ENCODE data around the gene C5. TPM values are rescaled to one million over a fixed set of nuclear protein-coding genes. Genes with fewer than 3 reads are reported as not detected.
"Not testable (repeated sequence)": the region's sequence is repeated elsewhere in the genome, so short reads cannot be mapped to it uniquely, and the experiment has no call there.

C5 gene
- polyA plus RNA-seq, 3 donors from 2014 or later: 0.25 to 0.49 TPM; not detected in 1

DNA sequence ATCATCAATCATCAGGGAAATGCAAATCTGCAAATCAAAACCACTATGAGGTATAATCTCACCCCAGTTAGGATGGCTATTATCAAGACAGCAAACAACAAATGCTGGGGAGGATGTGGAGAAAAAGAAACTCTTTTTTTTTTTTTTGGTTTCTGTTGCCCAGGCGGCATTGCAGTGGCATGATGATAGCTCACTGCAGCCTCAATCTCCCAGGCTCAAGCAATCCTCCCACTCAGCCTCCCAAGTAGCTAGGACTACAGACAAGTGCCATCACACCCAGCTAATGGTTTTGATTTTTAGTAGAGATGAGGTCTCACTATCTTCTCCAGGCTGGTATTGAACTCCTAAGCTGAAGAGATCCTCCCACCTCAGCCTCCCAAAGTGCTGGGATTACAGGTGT lies 19.3 kb upstream of the C5 start:
- peaks cover 0 to 1% (median 0%) of the 10 kb centered on the region in 6 donors for H3K9me3 Mint-ChIP-seq
- H3K4me3 Mint-ChIP-seq: no peak overlapping the region
- H3K36me3 Mint-ChIP-seq: no peaks in the 10 kb centered on the region

DNA sequence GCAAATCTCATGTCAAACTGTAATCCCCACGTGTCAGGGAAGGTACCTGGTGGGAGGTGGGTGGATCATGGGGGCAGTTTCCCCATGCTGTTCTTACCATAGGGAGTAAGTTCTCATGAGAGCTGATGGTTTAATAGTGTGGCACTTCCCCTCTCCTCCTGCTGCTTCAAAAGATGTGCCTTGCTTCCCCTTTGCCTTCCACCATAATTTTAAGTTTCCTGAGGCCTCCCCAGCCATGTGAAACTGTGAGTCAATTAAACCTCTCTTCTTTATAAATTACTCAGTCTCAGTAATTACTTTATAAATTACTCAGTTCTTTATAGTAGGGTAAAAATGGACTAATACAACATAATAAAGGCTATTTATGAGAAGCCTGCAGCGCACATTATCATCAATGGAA lies 17.6 kb upstream of the C5 start:
- Mint-ChIP-seq H3K4me1 (peaks cover 10 to 11% of the 10 kb centered on the region in 2 donors), H3K27me3 (ENCODE audit: low read depth in 3 of 3) (peaks cover 0 to 7% (median 3%) of the 10 kb centered on the region in 3 donors), H3K9me3 (no peaks in the 10 kb centered on the region), H3K4me3 (no peak overlapping the region), H3K27ac (no peak overlapping the region), H3K36me3 (no peaks in the 10 kb centered on the region)
- DNase-seq: no peak

More for the DNA sequence above, 19.3 kb upstream of the C5 start:
- H3K4me1 Mint-ChIP-seq: peaks cover 24 to 27% of the 10 kb centered on the region in 2 donors
- H3K27me3 Mint-ChIP-seq (ENCODE audit: low read depth in 3 of 3): peaks cover 0 to 9% (median 0%) of the 10 kb centered on the region in 3 donors
- no peak overlapping the region for H3K27ac Mint-ChIP-seq
- no peak for DNase-seq

DNA sequence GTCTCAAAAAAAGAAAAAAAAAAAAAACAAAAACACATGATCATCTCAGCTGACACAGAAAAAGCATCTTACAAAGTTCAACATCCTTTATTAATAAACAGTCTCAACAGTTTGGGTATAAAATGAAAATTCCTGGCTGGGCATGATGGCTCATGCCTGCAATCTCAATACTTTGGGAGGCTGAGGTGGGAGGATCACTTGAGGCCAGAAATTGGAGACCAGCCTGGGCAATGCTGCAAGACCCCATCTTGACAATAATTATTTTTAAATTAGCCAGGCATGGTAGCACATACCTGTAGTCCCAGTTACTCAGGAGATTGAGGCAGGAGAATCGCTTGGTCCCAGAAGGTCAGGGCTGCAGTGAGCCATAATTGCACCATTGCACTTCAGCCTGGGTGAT lies 16.8 kb upstream of the C5 start:
- Mint-ChIP-seq H3K9me3 (no peaks in the 10 kb centered on the region), H3K27me3 (ENCODE audit: low read depth in 3 of 3) (peaks cover 0 to 7% (median 3%) of the 10 kb centered on the region in 3 donors), H3K27ac (no peak overlapping the region), H3K36me3 (no peaks in the 10 kb centered on the region), H3K4me1 (peaks cover 4 to 6% of the 10 kb centered on the region in 2 donors), H3K4me3 (no peak overlapping the region)
- no peak for DNase-seq

DNA sequence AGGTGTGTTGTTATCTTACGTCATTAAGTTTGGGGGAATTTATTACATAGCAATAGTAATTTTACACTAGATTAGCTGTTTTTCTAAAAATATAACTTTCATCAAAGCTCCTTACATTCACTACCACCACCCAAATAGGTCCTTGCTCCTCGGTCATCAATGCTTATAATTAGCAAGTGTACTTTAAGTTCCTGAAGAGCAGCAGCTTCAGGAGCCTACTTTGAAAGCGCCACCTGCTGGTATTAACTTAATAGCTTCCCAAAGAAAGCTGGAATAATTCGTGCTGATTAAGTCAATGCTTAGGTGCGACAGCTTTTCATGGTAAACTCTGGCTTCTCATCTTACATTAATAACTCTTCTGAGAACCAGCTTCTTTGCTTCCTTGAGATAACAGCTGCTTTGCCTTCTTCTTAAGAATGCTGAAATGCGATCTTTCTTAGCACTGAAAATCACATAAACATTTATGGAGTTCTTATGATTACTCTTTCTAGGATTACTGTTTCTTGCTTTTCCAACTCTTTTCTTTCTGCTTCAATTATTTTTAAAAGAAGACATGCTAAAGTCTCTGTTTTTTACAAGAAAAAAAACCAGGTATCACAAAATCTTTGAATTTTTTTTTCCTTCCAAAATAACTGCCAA lies 10.0 kb upstream of the C5 start:
- Mint-ChIP-seq H3K4me3 (no peak overlapping the region), H3K4me1 (no peaks in the 10 kb centered on the region), H3K27me3 (ENCODE audit: low read depth in 3 of 3) (peaks cover 0 to 3% (median 0%) of the 10 kb centered on the region in 3 donors), H3K27ac (no peak overlapping the region), H3K9me3 (no peaks in the 10 kb centered on the region), H3K36me3 (peaks cover 0 to 6% (median 0%) of the 10 kb centered on the region in 3 donors)
- peak; percentile 38 to 61 (median 49) for DNase-seq

DNA sequence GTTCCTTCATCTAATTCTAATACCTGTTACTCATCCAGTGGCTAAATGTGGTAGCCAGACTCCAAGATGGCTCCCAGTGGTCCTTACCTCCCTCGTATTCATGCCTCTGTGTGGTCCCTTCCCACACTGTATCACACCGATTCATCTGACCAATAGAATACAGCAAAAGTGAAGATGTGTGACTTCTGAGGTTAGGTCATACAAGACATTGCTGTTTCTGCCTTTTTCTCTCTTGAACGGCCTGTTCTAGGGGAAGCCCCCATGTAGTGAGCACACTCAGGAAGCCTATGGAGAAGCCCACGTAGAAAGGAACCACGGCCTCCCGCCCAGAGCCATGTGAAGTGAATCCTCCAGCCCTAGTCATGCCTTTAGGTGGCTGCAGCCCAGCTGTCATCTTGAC lies 9.4 kb upstream of the C5 start:
- DNase-seq: no peak
- no peaks in the 10 kb centered on the region for H3K9me3 Mint-ChIP-seq
- H3K27ac Mint-ChIP-seq: no peak overlapping the region
- no peak overlapping the region for H3K4me3 Mint-ChIP-seq
- peaks cover 0 to 3% (median 0%) of the 10 kb centered on the region in 3 donors for H3K27me3 Mint-ChIP-seq (ENCODE audit: low read depth in 3 of 3)
- no peaks in the 10 kb centered on the region for H3K4me1 Mint-ChIP-seq
- H3K36me3 Mint-ChIP-seq: peaks cover 0 to 6% (median 0%) of the 10 kb centered on the region in 3 donors

DNA sequence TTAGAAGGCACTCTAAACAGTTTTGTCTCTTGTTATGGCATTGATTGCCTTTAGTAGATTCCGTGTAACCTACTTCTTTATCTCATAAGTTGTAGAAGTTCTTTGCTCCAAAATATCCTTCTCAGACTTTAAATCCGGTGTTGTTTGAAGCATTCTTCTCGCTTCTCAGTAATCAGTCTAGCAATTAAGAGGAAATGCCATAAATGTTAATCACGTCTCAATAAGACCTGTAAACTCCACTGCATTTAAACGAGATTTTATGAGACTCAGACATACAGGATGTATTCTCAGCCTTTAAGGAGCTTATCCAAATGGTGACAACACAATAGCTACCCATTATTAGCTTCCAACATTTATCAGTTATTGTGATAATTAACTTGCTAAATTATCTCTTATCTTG lies 7.7 kb upstream of the C5 start:
- DNase-seq: no peak
- Mint-ChIP-seq H3K9me3 (no peaks in the 10 kb centered on the region), H3K27me3 (ENCODE audit: low read depth in 3 of 3) (peaks cover 0 to 1% (median 0%) of the 10 kb centered on the region in 3 donors), H3K4me3 (no peak overlapping the region), H3K4me1 (no peaks in the 10 kb centered on the region), H3K27ac (no peak overlapping the region), H3K36me3 (peaks cover 0 to 6% (median 0%) of the 10 kb centered on the region in 3 donors)

DNA sequence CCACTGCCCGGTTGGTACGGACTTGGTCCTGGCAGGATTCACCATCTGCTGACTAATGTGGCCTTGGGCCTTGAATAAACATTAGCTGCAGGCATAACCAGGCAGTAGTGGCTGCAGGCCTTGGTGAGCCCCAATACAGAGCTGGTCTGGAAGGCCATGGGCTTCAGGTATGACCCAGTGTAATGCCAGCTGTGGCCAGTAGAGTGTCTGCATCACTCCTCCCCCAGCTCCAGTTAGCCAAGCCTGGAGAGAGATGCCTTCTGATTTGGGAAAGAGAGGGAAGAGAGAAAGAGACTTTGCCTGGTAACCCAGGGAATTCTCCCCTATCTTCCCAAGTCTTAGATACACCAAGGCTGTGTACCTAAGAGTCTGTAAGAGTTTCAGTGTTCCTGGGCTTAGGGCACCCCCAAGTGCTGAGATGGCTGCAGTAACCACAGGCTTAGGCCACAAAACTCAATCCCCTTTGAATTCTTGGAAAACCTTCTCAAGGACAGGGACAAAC lies 5.6 kb upstream of the C5 start:
- Mint-ChIP-seq H3K9me3 (no peaks in the 10 kb centered on the region), H3K27ac (no peak overlapping the region), H3K27me3 (ENCODE audit: low read depth in 3 of 3) (peaks cover 0 to 1% (median 0%) of the 10 kb centered on the region in 3 donors), H3K4me1 (no peaks in the 10 kb centered on the region), H3K36me3 (peaks cover 0 to 6% (median 0%) of the 10 kb centered on the region in 3 donors), H3K4me3 (no peak overlapping the region)
- DNase-seq: no peak

DNA sequence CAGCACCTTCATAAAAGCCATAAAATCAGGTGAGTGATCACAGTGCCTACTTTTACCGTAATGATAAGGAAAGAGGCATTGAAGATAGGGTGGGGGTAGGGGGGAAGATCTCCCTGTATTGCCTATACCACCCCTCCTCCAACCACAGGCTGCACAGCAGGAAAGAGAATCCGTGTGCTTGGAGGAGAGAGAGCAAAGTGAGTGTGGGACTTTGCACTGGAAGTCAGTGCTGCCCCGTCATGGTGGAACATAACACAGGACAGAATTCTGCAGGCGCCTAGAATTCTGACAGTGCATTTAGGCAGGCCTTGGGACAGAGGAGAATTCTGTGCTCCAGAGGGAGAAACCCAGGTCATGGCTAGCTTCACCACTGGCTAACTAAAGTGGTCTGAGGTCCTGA lies 3.5 kb upstream of the C5 start:
- Mint-ChIP-seq H3K4me3 (no peak overlapping the region), H3K36me3 (peaks cover 0 to 6% (median 0%) of the 10 kb centered on the region in 3 donors), H3K27me3 (ENCODE audit: low read depth in 3 of 3) (peaks cover 0 to 1% (median 0%) of the 10 kb centered on the region in 3 donors), H3K27ac (no peak overlapping the region), H3K4me1 (no peaks in the 10 kb centered on the region), H3K9me3 (no peaks in the 10 kb centered on the region)
- no peak for DNase-seq

DNA sequence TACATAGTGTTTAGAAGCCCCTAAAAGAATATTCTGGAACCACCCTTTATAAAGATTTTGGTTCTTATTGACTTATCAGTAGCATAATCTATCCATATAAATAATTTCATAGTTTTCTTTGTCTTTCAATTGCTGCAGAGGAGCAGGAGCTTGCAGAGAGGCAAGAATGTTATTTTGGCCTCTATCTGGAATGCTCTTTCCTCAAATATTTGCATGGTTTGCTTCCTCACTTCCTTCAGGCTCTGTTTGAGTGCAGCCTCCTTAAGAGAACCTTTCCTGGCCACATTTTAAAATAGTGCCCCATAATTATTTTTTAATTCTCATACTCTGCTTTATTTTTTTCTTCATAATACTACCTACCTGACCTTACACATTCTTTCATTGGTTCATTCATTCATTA lies 1.5 kb downstream of the C5 start:
- no peak for DNase-seq
- no peak overlapping the region for H3K27ac Mint-ChIP-seq
- H3K27me3 Mint-ChIP-seq (ENCODE audit: low read depth in 3 of 3): peaks cover 0 to 1% (median 0%) of the 10 kb centered on the region in 3 donors
- H3K36me3 Mint-ChIP-seq: no peaks in the 10 kb centered on the region
- H3K4me3 Mint-ChIP-seq: no peak overlapping the region
- H3K9me3 Mint-ChIP-seq: no peaks in the 10 kb centered on the region
- no peaks in the 10 kb centered on the region for H3K4me1 Mint-ChIP-seq

DNA sequence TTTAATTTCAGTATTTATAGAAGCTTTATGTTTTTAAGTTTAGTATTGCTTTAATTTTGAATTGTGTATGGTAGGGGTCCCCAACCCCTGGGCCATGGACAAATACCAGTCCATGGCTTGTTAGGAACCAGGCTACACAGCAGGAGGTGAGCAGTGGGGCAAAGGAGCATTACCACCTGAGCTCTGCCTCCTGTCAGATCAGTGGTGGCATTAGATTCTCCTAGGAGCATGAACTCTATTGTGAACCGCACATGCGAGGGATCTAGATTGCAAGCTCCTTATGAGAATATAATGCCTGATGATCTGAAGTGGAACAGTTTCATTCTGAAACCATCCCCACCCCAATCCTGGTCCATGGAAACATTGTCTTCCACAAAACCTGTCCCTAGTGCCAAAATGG lies 1.9 kb downstream of the C5 start:
- DNase-seq: no peak
- no peaks in the 10 kb centered on the region for H3K9me3 Mint-ChIP-seq

DNA sequence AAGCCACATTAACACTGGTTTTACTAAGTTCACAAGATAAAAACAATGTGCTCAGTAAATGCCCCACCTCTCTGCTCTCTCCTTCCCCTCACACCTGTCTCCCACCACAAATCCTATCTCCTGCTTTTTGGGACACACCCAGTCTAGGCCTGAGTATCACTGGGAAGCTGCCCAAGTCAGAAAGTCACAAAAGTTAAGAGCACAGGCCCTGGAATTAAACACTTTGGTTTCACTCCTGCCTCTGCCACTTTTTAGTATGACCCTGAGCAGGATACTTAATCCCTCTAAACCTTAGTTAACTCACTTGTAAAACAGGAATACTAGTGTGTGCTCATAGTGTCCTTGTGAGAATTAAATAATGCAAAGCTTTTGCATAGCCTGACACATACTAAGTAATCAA lies 11.3 kb downstream of the C5 start:
- no peak overlapping the region for H3K4me3 Mint-ChIP-seq
- peaks cover 0 to 6% (median 6%) of the 10 kb centered on the region in 3 donors for H3K36me3 Mint-ChIP-seq
- no peaks in the 10 kb centered on the region for H3K9me3 Mint-ChIP-seq
- H3K27me3 Mint-ChIP-seq (ENCODE audit: low read depth in 3 of 3): peaks cover 0 to 2% (median 0%) of the 10 kb centered on the region in 3 donors
- DNase-seq: no peak
- H3K4me1 Mint-ChIP-seq: no peaks in the 10 kb centered on the region
- peak overlapping the region in 1 of 6 donors; percentile 57 for H3K27ac Mint-ChIP-seq

More for the DNA sequence above, 1.9 kb downstream of the C5 start:
- no peak overlapping the region for H3K27ac Mint-ChIP-seq
- no peaks in the 10 kb centered on the region for H3K36me3 Mint-ChIP-seq
- peaks cover 0 to 1% (median 0%) of the 10 kb centered on the region in 3 donors for H3K27me3 Mint-ChIP-seq (ENCODE audit: low read depth in 3 of 3)
- H3K4me1 Mint-ChIP-seq: no peaks in the 10 kb centered on the region
- H3K4me3 Mint-ChIP-seq: no peak overlapping the region

DNA sequence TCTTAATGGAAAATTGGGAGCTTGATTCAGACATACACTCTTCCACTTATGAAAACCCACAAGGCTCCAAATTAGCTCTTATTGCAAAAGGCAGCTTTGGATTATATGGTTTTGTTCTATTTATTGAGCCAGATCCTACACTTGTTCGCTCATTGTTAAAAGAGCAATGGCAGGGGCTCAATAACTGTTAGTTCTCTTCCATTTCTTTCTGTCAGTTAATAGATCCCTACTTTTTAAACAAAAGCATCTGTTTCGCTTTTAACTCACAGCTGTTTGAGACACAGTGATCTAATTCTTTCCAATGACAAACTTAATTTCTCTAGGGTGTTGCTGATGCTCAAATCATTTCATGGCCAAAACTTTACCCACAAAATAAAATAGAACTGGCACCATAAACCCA lies 11.7 kb downstream of the C5 start:
- Mint-ChIP-seq H3K9me3 (no peaks in the 10 kb centered on the region), H3K27ac (no peak overlapping the region), H3K4me3 (no peak overlapping the region), H3K4me1 (no peaks in the 10 kb centered on the region), H3K27me3 (ENCODE audit: low read depth in 3 of 3) (peaks cover 0 to 2% (median 0%) of the 10 kb centered on the region in 3 donors), H3K36me3 (peaks cover 0 to 6% (median 6%) of the 10 kb centered on the region in 3 donors)
- no peak for DNase-seq

DNA sequence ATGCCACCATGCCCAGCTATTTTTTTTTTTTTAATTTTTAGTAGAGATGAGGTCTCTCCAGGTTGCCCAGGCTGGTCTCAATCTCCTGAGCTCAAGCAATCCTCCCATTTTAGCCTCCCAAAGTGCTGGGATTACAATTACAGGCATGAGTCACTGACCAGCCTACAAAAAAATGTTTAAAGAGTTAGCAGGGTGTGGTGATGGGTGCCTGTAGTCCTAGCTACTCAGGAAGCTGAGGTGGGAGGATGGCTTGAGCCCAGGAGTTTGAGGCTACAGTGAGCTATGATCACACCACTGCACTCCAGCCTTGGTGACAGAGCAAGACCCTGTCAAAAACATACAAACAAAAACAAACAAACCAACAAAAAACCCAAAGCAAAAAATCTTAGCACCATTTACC lies 14.4 kb downstream of the C5 start:
- H3K4me3 Mint-ChIP-seq; H3K27me3 Mint-ChIP-seq (ENCODE audit: low read depth in 3 of 3); H3K4me1 Mint-ChIP-seq; H3K27ac Mint-ChIP-seq; H3K36me3 Mint-ChIP-seq; H3K9me3 Mint-ChIP-seq; DNase-seq: not testable (repeated sequence)

DNA sequence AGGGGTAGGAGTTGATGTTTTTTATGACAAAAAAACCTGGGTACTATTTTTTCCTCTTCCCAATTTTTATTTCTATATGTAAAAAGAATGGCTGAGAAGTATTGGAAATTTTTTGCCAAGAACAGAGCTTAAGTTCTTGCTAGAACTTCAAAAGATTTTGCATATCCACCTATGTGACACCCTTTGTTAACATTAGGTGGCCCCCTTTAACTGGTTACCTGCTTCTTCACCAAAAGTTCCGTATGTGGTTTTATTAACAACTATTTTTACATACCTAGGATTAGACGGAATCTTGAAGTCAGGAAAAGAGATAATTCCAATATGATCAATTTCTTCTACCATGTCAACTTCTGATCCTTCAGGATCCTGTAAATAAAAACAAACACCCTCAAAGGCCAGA lies 15.5 kb downstream of the C5 start:
- H3K4me3 Mint-ChIP-seq: no peak overlapping the region
- H3K4me1 Mint-ChIP-seq: no peaks in the 10 kb centered on the region
- no peak for DNase-seq
- no peak overlapping the region for H3K27ac Mint-ChIP-seq
- peaks cover 0 to 6% (median 6%) of the 10 kb centered on the region in 3 donors for H3K36me3 Mint-ChIP-seq
- H3K9me3 Mint-ChIP-seq: no peaks in the 10 kb centered on the region
- peaks cover 0 to 2% (median 0%) of the 10 kb centered on the region in 3 donors for H3K27me3 Mint-ChIP-seq (ENCODE audit: low read depth in 3 of 3)

DNA sequence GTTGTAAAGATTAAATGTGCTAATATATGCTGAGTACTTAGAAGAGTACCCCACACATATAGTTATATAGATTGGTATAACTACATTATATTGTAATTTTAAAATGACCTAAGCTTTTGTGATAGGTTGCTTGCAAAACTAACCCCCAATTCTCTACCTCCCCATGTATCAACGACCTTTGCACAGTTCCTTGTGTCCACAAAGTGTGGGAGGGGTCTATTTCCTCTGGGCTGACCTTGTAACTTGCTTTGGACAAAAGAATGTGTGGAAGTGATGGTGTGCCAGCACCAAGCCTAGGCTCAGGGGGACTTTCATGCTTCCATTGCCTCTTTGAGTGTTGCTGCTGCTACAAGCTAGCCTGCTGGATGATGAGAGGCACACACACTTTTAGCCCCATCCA lies 20.6 kb downstream of the C5 start:
- Mint-ChIP-seq H3K9me3 (no peaks in the 10 kb centered on the region), H3K4me3 (no peak overlapping the region), H3K27me3 (ENCODE audit: low read depth in 3 of 3) (no peaks in the 10 kb centered on the region), H3K27ac (no peak overlapping the region), H3K36me3 (no peaks in the 10 kb centered on the region), H3K4me1 (no peaks in the 10 kb centered on the region)
- no peak for DNase-seq

Measured in immature natural killer cell (primary cell).